ENCODE data around the gene RNLS.

RNLS gene

DNA sequence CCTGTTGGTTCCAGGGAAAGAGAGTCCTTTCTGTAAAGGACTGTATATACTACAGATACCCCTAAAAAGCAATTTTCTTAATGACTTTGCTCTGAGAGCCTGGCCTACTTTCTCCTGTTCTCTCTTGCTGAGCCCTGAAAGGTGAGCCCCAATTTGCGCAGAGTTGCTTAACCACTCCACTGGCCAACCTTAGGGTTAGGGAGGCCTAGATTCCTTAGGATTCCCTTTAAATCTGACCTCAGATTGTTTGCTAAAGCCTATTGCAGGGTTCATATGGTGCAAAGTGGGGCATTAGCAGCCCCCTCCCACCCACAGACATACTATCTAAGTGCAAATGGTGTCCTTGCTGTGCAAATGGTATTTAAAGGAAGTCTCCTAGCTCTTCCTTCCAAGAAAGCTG lies 164.2 kb downstream of the RNLS start:
- no peak overlapping the region for H3K4me2 ChIP-seq (ENCODE audit: low read depth, low read length, poor library complexity, severe bottlenecking)
- H2AFZ ChIP-seq (ENCODE audit: low read depth, low read length, severe bottlenecking) = no peak overlapping the region
- H3K4me3 ChIP-seq (ENCODE audit: insufficient read depth, low read length, poor library complexity, severe bottlenecking) = no peak overlapping the region
- TF ChIP-seq CTCF (IDR thresholded peaks at IDR 0.05; ENCODE audit: insufficient read depth, low read length, poor library complexity, severe bottlenecking) = no peak
- TF ChIP-seq EZH2phosphoT487 (conservative IDR thresholded peaks at IDR 0.05; ENCODE audit: low read length) = no peak
- H3K27ac ChIP-seq (ENCODE audit: low read depth, low read length) = no peak overlapping the region
- H3K27me3 ChIP-seq (ENCODE audit: low read length) = no peaks in the 10 kb centered on the region
- no peaks in the 10 kb centered on the region for H3K36me3 ChIP-seq (ENCODE audit: low read length)
- H3K9ac ChIP-seq (ENCODE audit: low read length) = no peak overlapping the region
- H4K20me1 ChIP-seq (ENCODE audit: low read depth, low read length) = no peaks in the 10 kb centered on the region
- no peaks in the 10 kb centered on the region for H3K9me3 ChIP-seq (ENCODE audit: insufficient read depth, low read length)
- H3K79me2 ChIP-seq (ENCODE audit: insufficient read depth, low read length) = no peaks in the 10 kb centered on the region
- no peaks in the 10 kb centered on the region for H3F3A ChIP-seq (ENCODE audit: insufficient read depth)
- no peaks in the 10 kb centered on the region for H3K9me2 ChIP-seq (replicated peaks; ENCODE audit: insufficient read depth, low read length)

GRCh38 chr10:88417387-88418030 lies 165.6 kb downstream of the RNLS start:
- no peak overlapping the region for H3K4me2 ChIP-seq (ENCODE audit: low read depth, low read length, poor library complexity, severe bottlenecking)
- H3K9me2 ChIP-seq (replicated peaks; ENCODE audit: insufficient read depth, low read length) = no peaks in the 10 kb centered on the region
- no peak overlapping the region for H2AFZ ChIP-seq (ENCODE audit: low read depth, low read length, severe bottlenecking)
- no peak overlapping the region for H3K27ac ChIP-seq (ENCODE audit: low read depth, low read length)
- no peaks in the 10 kb centered on the region for H3K79me2 ChIP-seq (ENCODE audit: insufficient read depth, low read length)
- no peak for TF ChIP-seq EZH2phosphoT487 (conservative IDR thresholded peaks at IDR 0.05; ENCODE audit: low read length)
- H3K27me3 ChIP-seq (ENCODE audit: low read length) = no peaks in the 10 kb centered on the region
- no peaks in the 10 kb centered on the region for H3K9me3 ChIP-seq (ENCODE audit: insufficient read depth, low read length)
- no peaks in the 10 kb centered on the region for H3K36me3 ChIP-seq (ENCODE audit: low read length)
- H4K20me1 ChIP-seq (ENCODE audit: low read depth, low read length) = no peaks in the 10 kb centered on the region
- H3K4me3 ChIP-seq (ENCODE audit: insufficient read depth, low read length, poor library complexity, severe bottlenecking) = no peak overlapping the region
- no peak overlapping the region for H3K9ac ChIP-seq (ENCODE audit: low read length)
- H3F3A ChIP-seq (ENCODE audit: insufficient read depth) = no peaks in the 10 kb centered on the region

DNA sequence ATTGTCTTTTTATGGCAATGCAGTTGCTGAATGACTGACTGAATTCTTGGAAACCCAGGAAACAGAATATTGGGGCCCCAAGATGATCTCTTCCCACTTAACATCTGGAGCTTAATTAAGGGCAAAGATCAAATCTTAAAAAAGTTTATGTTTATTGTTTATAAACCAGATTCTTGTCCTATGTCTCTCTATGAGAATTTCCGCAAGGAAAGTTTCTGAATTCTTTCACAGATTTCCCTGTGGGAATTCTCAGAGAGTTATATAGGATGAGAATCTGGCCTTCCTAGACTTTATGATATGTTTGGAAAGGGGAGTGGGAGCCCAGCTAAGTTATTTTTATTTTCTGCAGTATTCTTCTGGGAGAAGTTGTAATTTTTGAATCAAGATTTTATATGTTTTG lies 166.3 kb downstream of the RNLS start:
- H3K36me3 ChIP-seq (ENCODE audit: low read length) = no peaks in the 10 kb centered on the region
- H3K27me3 ChIP-seq (ENCODE audit: low read length) = no peaks in the 10 kb centered on the region
- H2AFZ ChIP-seq (ENCODE audit: low read depth, low read length, severe bottlenecking) = no peak overlapping the region
- no peaks in the 10 kb centered on the region for H4K20me1 ChIP-seq (ENCODE audit: low read depth, low read length)
- no peak overlapping the region for H3K4me3 ChIP-seq (ENCODE audit: insufficient read depth, low read length, poor library complexity, severe bottlenecking)
- H3K27ac ChIP-seq (ENCODE audit: low read depth, low read length) = no peak overlapping the region
- no peaks in the 10 kb centered on the region for H3K79me2 ChIP-seq (ENCODE audit: insufficient read depth, low read length)
- no peaks in the 10 kb centered on the region for H3K9me2 ChIP-seq (replicated peaks; ENCODE audit: insufficient read depth, low read length)
- no peak overlapping the region for H3K4me2 ChIP-seq (ENCODE audit: low read depth, low read length, poor library complexity, severe bottlenecking)
- no peak for TF ChIP-seq CTCF (IDR thresholded peaks at IDR 0.05; ENCODE audit: insufficient read depth, low read length, poor library complexity, severe bottlenecking)
- no peak for TF ChIP-seq EZH2phosphoT487 (conservative IDR thresholded peaks at IDR 0.05; ENCODE audit: low read length)
- H3F3A ChIP-seq (ENCODE audit: insufficient read depth) = no peaks in the 10 kb centered on the region
- no peak overlapping the region for H3K9ac ChIP-seq (ENCODE audit: low read length)
- H3K9me3 ChIP-seq (ENCODE audit: insufficient read depth, low read length) = no peaks in the 10 kb centered on the region

- no peaks in the 10 kb centered on the region for H3K9me2 ChIP-seq (replicated peaks; ENCODE audit: insufficient read depth, low read length)
- H3K79me2 ChIP-seq (ENCODE audit: insufficient read depth, low read length) = no peaks in the 10 kb centered on the region
- no peak overlapping the region for H2AFZ ChIP-seq (ENCODE audit: low read depth, low read length, severe bottlenecking)
- H3K9ac ChIP-seq (ENCODE audit: low read length) = no peak overlapping the region
- no peaks in the 10 kb centered on the region for H4K20me1 ChIP-seq (ENCODE audit: low read depth, low read length)
- no peaks in the 10 kb centered on the region for H3K9me3 ChIP-seq (ENCODE audit: insufficient read depth, low read length)
- H3K4me3 ChIP-seq (ENCODE audit: insufficient read depth, low read length, poor library complexity, severe bottlenecking) = no peak overlapping the region
- H3K36me3 ChIP-seq (ENCODE audit: low read length) = no peaks in the 10 kb centered on the region
- H3K27ac ChIP-seq (ENCODE audit: low read depth, low read length) = no peak overlapping the region
- no peaks in the 10 kb centered on the region for H3K27me3 ChIP-seq (ENCODE audit: low read length)
- H3K4me2 ChIP-seq (ENCODE audit: low read depth, low read length, poor library complexity, severe bottlenecking) = no peak overlapping the region
- TF ChIP-seq CTCF (IDR thresholded peaks at IDR 0.05; ENCODE audit: insufficient read depth, low read length, poor library complexity, severe bottlenecking) (no peak), EZH2phosphoT487 (conservative IDR thresholded peaks at IDR 0.05; ENCODE audit: low read length) (no peak)
- no peaks in the 10 kb centered on the region for H3F3A ChIP-seq (ENCODE audit: insufficient read depth)
Measured at GRCh38 chr10:88415533-88416130, 167.5 kb downstream of the RNLS start.
